NB4 (cell line): ENCODE data around the gene PTCHD4.
"Not testable (repeated sequence)": the region's sequence is repeated elsewhere in the genome, so short reads cannot be mapped to it uniquely, and the experiment has no call there.

Experiments used
- DNase-seq: peaks from one replicate; pipeline ENCODE4 v3.0.0; 2010; ENCODE audit warnings: low read depth
- H3K4me3 ChIP-seq: one replicate; pipeline ENCODE4 v1.5.1; 2011; ENCODE audit warnings: mild to moderate bottlenecking, low read depth, low read length, moderate library complexity
- CTCF ChIP-seq: IDR thresholded peaks from one replicate; pipeline ENCODE4 v1.5.1; 2012; ENCODE audit warnings: low read depth, low read length
- MAX ChIP-seq: IDR thresholded peaks from 2 replicates; pipeline ENCODE4 v1.6.1; 2011; ENCODE audit warnings: low read depth, low read length
- MYC ChIP-seq: IDR thresholded peaks from 2 replicates; pipeline ENCODE4 v1.6.1; 2011; ENCODE audit warnings: low read depth, low read length
- POLR2A ChIP-seq: IDR thresholded peaks from 2 replicates; pipeline ENCODE4 v1.6.1; 2011; ENCODE audit warnings: mild to moderate bottlenecking; ENCODE audit not compliant: insufficient read length; ENCODE audit errors: extremely low read depth

PTCHD4 gene

GRCh38 chr6:48139818-48140614 lies 29.0 kb upstream of the PTCHD4 start:
- no peak for DNase-seq
- TF ChIP-seq POLR2A (no peak), MAX (no peak), MYC (no peak), CTCF (no peak)
- H3K4me3 ChIP-seq, result no peak overlapping the region

GRCh38 chr6:48136856-48137255 lies 25.9 kb upstream of the PTCHD4 start:
- TF ChIP-seq CTCF (no peak), MYC (no peak), POLR2A (no peak), MAX (no peak)
- H3K4me3 ChIP-seq, result no peak overlapping the region
- no peak for DNase-seq

- TF ChIP-seq MAX, result no peak
- no peak for TF ChIP-seq POLR2A
- no peak for TF ChIP-seq MYC
- no peak for TF ChIP-seq CTCF
- H3K4me3 ChIP-seq, result no peak overlapping the region
- DNase-seq, result no peak
These were observed 24.5 kb upstream of the PTCHD4 start for GRCh38 chr6:48135323-48136084.

- no peak for DNase-seq
- TF ChIP-seq CTCF (no peak), MAX (no peak), POLR2A (no peak), MYC (no peak)
- H3K4me3 ChIP-seq, result no peak overlapping the region
These were observed 23.2 kb upstream of the PTCHD4 start for GRCh38 chr6:48134246-48134645.

GRCh38 chr6:48123601-48124000 lies 12.6 kb upstream of the PTCHD4 start:
- no peak for TF ChIP-seq MAX
- TF ChIP-seq MYC, result no peak
- no peak for TF ChIP-seq POLR2A
- DNase-seq, result no peak

GRCh38 chr6:48121983-48122749 lies 11.2 kb upstream of the PTCHD4 start:
- not testable (repeated sequence) for DNase-seq, H3K4me3 ChIP-seq

More at GRCh38 chr6:48123601-48124000, 12.6 kb upstream of the PTCHD4 start:
- H3K4me3 ChIP-seq, result no peak overlapping the region
